ENCODE data around the gene MTHFD1L.

DNA sequence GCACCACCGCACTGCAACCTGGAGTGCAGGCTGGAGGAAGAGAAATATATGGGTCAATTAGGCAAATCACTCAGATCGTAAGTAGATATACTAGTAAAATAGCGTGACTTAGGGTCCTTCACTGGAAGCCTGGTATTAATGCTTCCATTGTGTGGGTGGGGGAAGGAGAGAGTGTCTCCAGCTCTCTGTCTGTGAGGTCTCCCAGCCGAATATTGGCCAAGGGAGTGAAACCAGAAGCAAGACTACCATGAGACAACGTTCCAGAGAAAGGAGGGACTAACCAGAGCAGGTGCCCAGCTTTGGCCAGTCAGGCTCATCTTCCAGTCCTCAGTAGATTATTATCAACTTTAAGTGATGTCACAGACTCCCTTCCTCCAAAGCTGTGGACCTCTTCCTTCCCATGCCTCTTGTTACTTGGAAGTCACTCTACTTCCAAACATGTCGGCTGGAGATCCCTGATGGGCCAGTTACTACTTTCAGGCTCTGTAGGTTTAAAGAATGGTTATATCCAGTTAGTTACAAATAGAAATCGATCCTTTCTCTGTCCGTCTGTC, 28.8 kb downstream of the MTHFD1L start:
- TF ChIP-seq POLR2AphosphoS5 (IDR thresholded peaks at IDR 0.05; ENCODE audit: borderline replicate concordance, low read depth, low read length), result no peak
- TF ChIP-seq EZH2 (IDR thresholded peaks at IDR 0.05), result no peak
